Jurkat, Clone E6-1 (cell line): ENCODE results near the gene TIAM2.

ENCODE experiments used
- DNase-seq: peaks from one replicate; pipeline ENCODE4 v3.0.0-alpha.2; 2011; ENCODE audit warnings: low read depth, low spot score
- H3K4me3 ChIP-seq: 2 replicates; pipeline ENCODE4 v1.5.1; 2011; ENCODE audit warnings: mild to moderate bottlenecking, low read length, control low read depth, moderate library complexity

The TIAM2 gene

DNA sequence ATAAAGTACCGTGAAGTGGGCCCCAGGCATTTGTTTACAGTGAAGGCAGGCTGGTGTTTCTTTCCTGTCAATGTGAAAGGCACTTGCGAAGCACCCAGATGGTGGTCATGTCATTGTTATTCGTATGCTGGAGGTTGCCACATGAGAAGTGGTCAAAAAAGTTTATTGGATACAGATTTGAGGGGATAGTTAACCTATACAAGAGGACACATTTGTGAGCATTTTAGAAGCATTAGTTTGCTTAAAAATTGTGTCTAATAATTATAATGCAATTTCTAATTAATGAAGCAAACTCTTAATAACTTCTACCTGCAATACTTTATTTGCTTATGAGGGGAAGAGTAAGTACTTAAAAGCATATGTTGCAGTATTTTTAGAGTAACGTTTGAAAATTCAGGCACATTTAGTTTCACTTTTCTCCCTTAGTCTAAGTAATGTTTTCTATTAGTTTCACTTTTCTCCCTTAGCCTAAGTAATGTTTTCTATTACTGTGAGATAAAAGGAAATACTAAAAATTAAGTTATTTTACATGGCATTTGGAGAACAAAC is 148.0 kb downstream of the TIAM2 start:
- DNase-seq: peak; percentile 16
- H3K4me3 ChIP-seq: no peak overlapping the region

DNA sequence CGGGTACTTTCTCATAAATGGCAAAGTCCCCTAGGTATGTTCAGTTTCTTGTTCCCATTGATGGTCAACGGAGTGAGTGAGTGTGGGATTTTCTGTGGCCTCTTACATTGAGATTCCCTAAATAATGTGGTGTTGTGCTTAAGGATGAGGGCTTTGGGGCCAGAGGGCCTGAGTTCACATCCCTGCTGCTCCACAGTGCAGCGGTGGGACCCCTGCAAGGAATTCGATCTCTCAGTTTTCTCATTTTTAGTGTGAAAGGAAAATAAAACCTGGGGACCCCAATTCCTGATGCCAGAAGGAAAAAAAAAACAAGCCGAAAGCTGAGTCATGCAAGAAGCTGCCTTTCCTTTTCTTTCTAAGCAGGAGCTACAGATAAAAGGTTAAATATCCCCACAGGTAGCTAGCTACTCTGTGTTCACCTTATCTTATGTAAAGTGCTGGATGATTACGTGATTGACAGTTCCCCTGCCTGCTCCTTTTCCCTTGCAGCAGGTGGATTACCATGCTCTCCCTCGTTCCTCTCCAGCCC is 148.5 kb downstream of the TIAM2 start:
- H3K4me3 ChIP-seq: no peak overlapping the region
- DNase-seq: no peak

DNA sequence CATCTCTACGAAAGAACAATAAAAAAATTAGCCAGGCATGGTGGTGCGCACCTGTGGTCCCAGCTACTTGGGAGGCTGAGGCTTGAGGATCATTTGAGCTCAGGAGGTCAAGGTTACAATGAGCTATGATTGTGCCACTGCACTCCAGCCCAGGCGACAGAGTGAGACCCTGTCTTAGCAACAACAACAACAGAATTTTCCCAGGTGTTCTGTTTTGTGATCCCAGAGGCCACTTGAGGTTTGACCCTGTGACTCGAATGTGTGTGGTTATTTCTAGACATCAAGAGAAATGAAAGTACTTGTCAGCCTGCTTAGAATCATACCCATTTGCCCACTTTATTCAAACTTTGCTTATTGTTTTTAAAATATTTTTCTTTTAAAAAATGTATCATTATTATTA is 151.1 kb downstream of the TIAM2 start:
- no peak for DNase-seq
- H3K4me3 ChIP-seq: no peak overlapping the region

DNA sequence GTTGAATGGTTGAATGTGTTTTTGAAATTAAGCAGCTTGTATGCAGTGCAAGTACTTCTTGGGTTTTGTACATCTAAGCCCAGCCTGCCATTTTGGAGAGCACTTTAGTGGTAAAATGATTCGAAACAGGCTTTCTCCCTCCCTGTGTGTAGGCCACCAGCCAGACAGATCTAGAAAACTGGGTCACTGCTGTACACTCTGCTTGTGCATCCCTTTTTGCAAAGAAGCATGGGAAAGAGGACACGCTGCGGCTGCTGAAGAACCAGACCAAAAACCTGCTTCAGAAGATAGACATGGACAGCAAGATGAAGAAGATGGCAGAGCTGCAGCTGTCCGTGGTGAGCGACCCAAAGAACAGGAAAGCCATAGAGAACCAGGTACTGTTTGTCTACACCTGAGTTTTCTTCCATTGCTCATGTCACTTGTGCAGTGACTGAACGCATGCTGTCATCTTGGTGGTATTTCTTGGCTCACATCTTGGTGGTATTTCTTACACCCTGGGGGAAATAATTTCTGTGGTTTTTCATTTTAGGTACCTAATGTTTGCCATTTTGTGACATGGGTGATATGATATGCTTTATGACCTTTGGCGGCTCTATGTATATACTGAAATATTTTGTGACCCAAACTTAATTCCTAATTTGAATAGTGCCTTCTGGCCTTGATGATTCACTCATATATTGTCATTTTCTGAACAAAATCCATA is 153.0 kb downstream of the TIAM2 start:
- H3K4me3 ChIP-seq: no peak overlapping the region
- no peak for DNase-seq

DNA sequence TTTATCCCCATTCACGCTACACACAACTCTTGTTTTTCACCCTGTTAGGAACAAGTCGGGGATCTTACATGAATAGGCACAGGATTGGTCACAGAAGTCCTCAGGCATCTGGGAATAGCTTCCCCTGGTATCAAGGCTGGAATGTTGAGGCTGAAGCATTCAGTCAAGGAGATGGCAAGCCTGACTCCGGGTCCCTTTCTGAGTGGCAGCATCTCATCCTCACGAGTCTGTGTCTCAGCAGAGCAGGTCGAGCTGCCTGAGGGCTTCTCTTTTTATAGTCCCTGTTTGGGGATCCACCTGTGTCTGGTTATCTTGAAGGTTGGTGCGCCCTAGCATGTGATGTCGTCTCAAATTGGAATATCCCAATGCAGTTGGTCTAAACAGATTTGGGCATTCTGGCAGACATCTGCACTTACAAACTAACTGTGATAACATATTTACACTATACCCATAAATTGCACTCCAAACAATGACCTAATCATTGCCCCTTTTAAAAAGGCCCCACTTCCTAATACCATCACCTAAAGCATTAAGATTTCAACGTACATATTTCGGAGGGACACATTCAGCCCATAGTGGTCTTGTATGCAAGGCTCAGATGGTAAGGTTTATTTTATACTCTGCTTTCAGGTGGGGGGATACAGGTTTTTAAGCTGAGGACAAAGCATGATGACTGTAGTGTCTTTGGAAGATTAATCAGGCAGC is 156.0 kb downstream of the TIAM2 start:
- DNase-seq: no peak
- no peak overlapping the region for H3K4me3 ChIP-seq

DNA sequence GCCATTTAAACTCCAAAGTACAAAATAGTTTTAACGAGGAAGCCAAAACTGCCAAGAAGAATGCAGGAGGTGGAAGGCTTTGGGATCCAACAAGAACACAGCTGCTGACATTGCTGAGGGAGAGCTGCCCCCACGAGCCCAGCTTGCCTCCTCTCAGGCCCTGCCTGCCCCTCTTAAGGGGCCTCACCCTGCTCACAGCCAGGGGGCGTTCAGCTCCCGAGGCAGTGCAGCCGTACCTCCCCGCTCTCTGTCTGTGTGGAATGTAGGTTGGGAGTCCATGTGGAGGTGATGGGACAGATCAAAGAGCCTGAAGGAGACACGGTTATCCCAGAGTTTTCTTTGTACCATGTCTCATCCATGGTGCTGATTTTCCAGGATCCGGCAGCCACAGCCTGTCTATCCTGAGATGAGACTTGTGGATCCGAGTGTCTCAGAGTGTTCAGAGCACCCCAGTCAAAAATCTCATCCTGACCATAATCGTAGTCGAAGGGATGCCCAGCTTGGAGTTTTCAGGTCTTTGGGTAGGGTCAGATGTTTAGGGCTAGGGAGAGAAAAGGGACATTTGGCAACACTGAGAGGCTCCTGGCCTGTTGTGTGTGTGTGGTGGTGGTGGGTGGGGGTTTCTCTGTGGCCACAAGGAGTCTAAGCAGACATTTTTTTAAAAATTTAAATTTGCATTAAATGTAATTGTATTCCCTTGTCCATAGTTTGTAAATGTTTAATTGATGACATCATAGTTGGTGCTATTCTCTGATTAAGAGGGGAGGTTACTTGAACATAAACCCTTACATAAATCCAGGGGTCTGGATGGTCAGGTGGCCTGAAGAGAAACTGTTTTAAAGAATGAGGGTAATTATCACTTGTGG is 157.3 kb downstream of the TIAM2 start:
- DNase-seq: no peak
- no peak overlapping the region for H3K4me3 ChIP-seq

DNA sequence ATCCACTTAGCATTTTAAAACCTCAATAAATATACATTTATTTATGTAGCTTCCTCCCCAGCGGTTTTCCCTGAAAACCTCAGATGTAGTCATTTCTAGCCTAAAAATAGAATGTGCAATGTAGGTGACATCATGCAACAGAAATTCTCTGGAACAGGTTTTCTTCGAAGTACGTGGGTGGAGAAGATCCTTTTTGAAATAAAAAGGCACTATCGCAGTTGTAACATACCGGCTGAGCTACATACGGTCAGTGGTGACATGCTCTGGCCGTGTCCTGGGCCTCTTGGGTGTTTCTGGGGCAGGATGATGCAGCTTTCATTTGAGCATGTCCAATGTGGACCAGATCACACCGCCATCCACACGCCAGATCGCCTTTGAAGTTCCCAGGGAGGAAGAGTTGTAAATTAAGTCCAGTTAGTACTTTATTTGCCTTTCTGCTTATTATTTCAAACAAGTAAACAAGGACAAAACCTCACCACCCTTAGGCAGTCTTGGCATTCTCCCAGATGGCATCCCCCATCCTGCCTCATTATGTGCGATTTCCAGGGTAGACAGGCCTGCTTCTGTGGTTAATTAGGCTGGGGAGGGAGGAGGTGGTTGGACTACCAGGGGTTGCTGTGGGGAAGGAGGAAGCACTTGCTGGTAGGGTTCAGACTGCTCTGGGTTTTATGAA is 159.2 kb downstream of the TIAM2 start:
- DNase-seq: no peak
- no peak overlapping the region for H3K4me3 ChIP-seq

DNA sequence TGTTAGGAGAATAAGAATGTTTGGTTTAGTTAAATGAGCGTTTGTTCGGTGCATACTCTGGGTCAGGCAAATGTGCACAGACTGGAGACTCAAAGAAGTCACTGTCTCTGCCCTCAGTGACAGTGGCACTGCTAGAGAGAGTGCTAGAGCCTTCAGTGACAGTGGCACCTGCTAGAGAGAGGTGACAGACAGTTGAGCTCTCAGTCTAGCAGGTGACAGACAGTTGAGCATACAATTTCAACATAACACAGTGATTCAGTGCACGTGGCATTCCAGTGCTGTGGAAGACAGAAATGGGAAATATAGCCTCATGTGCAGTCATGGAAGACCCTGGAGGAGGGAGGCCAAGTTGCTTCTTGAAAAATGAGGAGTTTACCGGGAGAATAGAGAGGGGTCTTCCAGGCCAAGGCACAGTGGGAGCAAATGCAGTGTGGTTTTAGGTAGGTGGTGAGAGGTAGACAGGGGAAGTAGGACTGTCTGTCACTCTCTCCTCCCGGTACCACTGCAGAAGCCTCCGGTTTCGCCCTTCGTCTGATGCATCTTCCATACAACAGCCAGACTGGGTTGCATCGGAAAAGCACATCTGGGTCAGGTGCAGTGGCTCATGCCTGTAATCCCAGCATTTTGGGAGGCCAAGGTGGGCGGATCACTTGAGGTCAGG is 160.8 kb downstream of the TIAM2 start:
- DNase-seq: no peak
- no peak overlapping the region for H3K4me3 ChIP-seq

DNA sequence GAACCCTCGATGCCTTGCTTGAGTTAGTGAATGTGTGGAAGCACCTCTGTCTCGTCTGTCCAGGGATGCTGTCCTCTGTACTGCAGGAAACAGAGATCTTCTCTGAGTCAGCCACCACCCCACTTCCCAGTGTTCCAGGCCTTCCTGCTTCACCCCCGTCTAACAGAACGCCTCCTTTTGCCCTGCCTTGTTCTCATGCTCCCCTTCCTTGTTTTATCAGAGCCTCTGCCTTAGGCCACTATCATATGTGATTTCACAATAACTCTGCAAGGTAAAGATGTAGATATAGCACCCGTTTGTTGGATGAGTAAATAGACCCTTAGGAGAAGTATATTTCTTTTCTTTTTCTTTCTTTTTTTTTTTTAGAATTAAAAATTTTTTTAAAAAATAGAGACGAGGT is 162.0 kb downstream of the TIAM2 start:
- no peak for DNase-seq
- H3K4me3 ChIP-seq: no peak overlapping the region

DNA sequence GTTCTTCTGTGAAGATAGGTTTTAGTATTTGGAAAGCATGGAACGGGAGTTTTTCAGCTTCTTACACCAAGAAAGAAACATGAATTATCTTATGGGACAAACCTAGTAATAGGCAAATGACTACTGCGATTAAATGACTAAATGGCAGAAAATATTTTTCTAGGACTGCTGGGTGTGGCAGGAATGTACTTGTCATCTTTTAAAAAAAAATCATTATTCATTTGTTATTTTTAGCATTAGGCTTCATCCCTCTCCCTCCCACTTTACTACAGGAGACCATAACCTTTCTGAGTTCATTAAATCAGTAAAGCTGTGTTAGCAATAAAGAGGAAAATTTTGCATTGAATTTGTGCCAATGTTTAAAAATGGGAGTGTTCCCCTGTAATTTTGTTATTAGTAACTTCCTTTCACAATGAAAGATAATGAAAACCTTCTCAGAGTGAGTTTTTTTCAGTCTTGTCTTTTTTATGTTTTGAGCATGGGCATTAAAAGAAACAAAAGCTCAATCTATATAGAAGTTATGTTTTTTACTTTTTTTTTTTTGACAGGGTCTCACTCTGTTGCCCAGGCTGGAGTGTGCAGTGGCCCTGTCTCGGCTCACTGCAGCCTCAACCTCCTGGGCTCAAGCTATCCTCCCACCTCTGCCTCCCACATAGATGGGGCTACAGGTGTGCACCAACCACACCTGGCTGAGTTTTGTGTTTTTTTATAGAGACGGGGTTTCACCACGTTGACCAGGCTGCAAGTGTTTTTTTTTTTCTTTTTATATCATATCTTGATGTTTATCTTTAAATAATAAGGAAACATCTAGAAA is 163.1 kb downstream of the TIAM2 start:
- DNase-seq: no peak
- no peak overlapping the region for H3K4me3 ChIP-seq

DNA sequence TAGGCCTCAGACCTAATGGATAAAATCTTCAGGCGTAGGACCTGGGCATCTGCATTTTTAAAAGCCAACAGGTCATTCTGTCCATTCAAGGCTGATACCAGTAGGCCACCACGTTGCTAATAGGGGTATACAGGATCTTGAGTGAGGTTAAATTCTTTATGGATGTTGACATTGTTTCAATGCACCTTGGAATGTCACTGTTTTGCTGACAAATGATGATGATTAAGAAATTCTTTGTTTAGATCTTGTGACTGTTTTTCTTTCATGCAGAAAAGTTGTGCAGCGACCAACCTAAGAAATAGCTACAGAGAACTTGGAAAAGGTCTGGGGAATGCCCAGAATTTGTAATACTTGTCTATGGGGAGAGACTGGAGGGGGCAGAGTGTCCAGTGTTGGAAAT is 167.6 kb downstream of the TIAM2 start:
- H3K4me3 ChIP-seq: no peak overlapping the region
- no peak for DNase-seq

DNA sequence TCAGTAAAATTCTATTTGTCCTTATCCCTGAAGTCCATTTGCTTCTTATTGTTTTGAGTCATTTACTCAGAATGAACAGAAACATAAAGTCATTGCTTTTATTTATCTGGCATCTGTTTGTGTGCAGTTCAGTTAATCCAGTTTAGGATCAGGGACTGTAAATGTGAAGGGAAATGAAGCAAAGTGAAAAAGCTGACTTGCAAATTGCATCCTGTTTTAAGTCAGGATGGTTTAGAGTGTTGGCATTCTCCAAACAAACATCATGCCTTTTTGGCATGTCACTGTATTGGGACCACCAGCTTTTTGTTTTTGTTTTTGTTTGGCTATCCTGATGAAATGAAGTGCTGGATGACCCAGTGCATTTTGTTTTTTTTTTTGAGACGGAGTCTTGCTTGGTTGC is 168.5 kb downstream of the TIAM2 start:
- no peak for DNase-seq
- H3K4me3 ChIP-seq: no peak overlapping the region

DNA sequence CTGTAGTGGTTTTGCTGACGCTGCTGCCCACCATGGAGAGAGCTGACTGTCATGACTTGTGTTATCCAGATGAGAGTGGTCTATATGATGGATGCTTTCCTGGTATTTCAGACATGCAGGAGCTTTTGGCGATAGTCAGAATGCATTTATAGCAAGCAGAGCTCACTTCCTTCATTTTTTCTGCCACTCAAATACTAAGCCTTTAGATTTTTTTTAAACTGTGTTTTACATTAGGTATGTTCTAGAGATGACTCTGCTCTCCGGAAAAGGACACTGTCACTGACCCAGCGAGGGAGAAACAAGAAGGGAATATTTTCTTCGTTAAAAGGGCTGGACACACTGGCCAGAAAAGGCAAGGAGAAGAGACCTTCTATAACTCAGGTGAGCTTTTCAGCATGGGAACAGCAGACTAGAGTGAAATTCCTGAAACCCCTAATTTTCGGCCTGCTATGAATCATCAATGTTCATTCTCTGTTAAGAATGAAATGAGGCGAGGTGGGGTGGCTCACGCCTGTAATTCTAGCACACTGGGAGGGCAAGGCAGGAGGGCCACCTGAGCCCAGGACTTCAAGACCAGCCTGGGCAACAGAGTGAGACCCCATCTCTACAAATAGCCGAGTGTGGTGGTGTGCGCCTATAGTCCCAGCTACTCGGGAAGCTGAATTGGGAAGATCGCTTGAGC is 170.1 kb downstream of the TIAM2 start:
- no peak overlapping the region for H3K4me3 ChIP-seq
- DNase-seq: no peak

DNA sequence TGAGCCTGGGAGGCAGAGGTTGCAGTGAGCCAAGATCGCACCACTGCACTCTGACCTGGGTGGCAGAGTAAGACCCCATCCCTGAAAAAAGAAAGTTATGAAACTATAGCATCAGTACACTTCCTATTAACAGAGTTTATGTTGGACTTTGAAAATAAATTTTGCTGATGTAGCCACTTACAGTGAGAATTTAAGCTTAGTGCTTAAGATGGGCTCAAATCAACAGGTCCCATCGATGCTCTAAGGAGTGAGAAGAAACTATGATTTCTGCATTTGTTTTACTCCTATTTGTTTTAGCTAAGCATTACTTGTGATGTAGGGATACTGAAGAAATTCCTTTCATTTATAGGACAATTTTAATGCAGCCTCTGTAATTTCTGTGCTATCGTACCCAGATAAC is 175.4 kb downstream of the TIAM2 start:
- H3K4me3 ChIP-seq: no peak overlapping the region
- DNase-seq: no peak

DNA sequence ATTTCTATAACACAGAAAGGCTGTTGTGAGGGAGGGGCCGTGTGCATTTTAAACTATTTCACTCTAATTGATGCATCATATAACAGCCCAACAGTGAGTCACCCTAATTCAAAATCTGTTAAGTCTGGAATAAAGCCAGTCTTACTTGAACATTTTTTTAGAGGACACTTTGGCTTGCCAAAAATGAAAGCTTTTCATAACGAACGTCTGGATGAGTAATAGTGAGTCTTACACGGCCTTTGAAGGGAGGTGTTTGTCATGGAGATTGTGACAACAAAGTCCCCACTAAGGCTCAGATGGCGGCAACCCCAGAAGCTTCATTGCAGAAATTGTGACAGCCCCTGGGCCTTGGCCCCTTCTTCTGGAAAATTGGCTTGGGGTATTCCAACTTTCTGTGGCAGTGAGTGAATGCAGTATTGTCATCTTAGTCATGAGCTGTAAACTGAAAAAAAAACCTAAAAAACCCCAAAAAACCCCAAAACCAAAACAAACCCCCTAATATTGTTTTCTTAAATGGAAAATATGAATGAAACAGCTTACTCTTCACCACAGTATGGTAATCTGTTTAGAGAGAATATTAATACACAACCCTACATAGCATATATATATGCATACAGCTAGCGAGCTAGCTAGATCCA is 176.1 kb downstream of the TIAM2 start:
- no peak for DNase-seq
- no peak overlapping the region for H3K4me3 ChIP-seq

DNA sequence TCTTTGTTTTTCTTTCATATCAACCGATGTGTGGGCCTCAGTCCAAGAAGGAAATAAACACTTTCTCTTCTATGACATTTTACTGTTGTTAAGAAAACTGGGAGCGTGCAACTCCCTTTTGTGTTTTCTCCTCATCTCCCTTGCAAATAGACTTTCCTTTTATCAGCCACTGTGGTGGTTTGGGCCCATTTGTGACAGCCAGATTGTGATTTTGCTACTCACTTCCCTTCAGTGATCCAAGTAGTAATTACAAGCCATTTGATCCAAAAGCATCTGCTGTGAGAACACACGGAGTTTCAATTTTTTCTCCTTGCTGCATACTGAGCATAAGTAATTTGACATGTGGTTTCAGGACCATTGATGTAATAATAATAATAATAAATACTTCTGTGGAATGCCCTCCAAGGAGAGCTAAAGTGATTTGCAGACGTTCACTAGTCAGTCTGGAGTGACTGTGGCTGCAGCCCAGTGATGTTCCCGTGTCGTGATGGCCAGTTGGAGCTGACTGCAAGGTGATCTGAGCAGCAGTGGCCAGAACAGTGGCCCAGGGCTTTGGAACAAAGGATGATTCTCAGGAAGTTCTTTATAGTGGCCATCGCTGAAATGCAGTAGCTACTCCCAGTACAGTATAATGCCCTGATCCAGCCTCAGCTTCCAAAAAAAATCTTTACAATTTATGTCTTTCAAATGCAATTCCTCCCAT is 176.8 kb downstream of the TIAM2 start:
- DNase-seq: no peak
- H3K4me3 ChIP-seq: no peak overlapping the region
